B cell (primary cell): ENCODE measurements around the gene JAG1.

Experiments
- CTCF ChIP-seq: fragments of 200-600 bp; IDR thresholded peaks from one replicate; pipeline ENCODE4 v1.8.0; 2022; ENCODE audit warnings: antibody characterized with exemption, mild to moderate bottlenecking
- EZH2 ChIP-seq: IDR thresholded peaks from 2 replicates; pipeline ENCODE4 v1.6.1; 2012; ENCODE audit warnings: borderline replicate concordance, low read depth, mild to moderate bottlenecking, moderate library complexity, low read length; ENCODE audit not compliant: insufficient read depth, poor library complexity, severe bottlenecking

GRCh38 chr20:10616212-10616611 lies 57.6 kb downstream of the JAG1 start:
- no peak for TF ChIP-seq CTCF
- no peak for TF ChIP-seq EZH2
